NCI-H748 (cell line): Measurements from ENCODE around the gene PTCD3.
A peak's percentile ranks its signal among the peaks of the same experiment; 100 is the strongest.

Experiments used
- DNase-seq: peaks from one replicate; lab custom pipeline; 2025; ENCODE audit not compliant: unreplicated experiment; lab: John Stamatoyannopoulos, UW

Gene PTCD3

DNA sequence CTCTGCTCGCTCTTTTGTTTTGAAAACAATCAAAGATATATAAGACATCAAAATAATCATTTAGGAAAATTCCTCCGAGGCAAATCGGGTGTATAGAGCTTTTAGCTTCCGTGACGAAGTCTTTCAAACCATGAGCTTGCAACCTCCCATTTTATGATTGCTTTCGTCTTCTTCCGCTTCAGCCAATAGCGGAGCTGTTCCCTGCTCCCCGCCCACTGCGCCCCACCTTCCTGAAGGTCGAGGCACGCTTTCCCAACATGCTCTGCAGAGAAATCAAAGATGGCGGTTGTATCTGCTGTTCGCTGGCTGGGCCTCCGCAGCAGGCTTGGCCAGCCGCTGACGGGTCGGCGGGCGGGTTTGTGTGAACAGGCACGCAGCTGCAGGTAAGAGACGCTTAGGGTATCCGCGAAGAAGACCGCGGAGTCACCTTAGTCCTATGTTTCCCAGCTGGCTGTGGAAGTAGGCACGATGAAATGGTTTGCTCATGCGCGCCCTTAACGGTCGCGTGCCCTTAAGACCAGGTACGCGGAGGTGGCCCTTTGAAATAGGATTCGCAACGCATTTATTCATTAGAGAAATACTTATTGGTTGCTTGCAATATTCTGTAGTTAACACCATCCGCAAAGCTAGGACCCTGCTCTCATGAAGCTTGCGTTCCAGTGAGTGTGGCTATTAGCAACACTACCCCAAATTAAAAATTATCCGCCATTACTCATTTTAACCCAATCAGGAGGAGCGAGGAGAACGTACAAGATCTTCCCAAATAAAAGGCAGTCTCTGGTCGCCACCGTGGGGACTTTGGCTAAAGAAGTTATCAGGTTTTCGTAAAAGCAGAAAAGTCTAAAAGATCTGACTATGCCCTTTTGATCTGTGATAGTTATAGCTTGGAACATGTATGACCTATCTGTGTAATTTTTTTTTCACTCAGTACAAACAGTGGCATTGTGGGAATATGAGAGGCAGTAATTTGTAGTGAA is at the start of gene PTCD3:
Gene PTCD3 (plus strand): TSS at position 267 of the 977 bp plus-strand sequence. CDS start 13 bp downstream, at position 280.
- DNase-seq: peak; percentile 93

- DNase-seq: no peak
Observed at GRCh38 chr2:86056590-86057331, 49.3 kb upstream of the PTCD3 start.

DNA sequence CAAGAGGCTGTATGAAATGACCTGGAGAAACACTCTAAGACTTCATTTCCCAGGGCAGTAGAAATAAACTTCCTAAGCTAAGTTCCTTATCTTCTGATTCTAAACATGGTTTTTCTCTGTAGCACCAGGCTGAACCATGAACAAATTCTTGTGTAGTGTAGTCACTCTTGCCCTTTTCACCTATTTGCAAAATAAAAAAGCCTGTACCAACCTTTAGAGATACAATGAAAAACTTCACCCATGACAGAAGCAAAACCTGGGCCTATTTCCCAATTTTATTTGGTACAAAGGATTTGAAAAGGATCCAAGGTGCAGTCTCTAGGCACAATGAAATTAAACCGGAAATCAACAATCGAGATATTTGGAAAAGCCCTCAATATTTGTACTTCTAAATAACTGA is 44.0 kb upstream of the PTCD3 start:
- no peak for DNase-seq

GRCh38 chr2:86064006-86064405 is 42.0 kb upstream of the PTCD3 start:
- DNase-seq: no peak

DNA sequence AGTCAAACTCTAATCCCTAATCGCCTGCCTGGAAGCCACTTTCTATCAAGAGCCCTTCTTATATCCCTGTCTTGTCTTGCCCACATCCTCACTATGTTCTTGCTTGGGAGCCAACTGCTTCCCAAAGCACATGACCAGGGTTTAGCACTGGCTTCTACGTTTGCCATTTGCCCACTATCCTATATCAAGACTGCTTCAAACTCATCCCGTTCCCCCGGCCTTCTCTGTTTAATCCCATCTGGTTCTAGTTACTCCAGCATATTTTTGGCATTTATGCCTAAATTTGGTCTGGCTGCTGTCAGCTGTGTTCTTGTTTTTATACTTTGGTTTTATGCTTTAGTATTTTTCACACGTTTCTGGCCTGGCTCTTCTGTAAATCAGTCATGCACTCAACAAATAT is 40.5 kb upstream of the PTCD3 start:
- no peak for DNase-seq

GRCh38 chr2:86066007-86066578 is 39.9 kb upstream of the PTCD3 start:
- DNase-seq: no peak

DNA sequence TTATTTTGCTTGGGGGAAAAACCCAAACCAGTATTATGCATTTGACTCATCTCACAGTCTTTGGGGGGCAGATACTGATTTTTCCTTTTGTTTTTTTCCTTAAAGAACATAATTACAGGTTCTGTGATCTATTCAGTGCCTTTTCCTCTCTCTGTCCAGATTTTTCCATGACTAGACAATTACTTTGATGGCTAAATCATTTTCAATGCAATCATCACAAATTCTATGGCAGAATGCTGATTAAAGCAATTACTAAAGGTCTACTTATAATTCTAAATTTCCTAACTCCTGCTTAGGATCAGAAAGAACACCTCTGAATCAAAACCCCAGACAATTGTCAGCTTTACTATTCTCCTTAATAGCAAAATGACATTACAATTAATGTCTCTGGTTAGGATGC is 39.1 kb upstream of the PTCD3 start:
- DNase-seq: no peak

GRCh38 chr2:86068136-86068588 is 37.9 kb upstream of the PTCD3 start:
- DNase-seq: no peak

DNA sequence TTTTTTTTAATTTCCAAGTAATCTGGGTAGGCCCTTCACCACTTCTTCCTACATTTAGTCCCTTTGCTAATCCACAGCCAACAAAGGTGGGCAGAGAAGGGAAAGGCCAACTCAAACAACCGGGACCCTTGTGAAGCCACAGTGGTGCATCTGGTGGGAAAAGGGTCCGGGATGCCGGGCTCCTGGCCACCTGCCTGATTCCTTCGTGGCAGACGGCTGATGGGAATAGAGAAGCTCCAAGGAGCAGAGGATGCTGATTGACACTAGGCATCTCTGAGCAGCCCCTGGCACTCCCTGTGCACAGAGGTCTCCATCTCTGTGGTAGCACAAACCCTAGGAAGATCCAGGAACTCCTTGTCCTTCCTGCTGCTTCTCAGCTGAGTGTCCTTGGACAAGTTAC is 37.4 kb upstream of the PTCD3 start:
- no peak for DNase-seq

DNA sequence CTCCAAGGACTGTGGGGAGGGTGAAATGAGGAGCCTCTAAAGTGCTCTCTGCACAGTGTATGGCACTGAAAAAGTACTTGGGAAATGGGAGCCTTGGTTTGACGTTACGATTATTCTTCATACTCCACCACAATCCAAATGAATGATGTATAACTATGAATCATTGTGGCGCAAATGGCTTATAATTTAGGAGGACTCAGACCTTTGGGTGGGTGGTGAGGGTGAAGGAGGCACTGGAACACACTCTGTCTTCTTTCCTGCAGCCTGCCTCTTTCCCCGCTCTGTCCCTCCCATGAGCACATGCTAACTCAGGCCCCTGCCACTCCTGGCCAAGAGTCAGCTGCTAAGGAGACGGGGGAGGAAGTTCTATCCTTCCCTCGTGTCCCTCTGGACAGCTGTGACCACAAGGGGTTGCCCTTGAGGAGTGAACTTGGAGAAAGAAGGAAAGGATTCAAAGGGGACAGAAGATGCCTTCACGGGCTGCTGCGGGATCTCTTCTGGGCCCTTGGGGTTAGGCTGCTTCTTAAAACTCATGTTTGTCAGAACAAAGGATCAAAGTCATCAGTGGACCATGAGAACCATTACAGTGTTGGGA is 36.8 kb upstream of the PTCD3 start:
- DNase-seq: no peak

- no peak for DNase-seq
Observed at GRCh38 chr2:86069783-86070339, 36.2 kb upstream of the PTCD3 start.

DNA sequence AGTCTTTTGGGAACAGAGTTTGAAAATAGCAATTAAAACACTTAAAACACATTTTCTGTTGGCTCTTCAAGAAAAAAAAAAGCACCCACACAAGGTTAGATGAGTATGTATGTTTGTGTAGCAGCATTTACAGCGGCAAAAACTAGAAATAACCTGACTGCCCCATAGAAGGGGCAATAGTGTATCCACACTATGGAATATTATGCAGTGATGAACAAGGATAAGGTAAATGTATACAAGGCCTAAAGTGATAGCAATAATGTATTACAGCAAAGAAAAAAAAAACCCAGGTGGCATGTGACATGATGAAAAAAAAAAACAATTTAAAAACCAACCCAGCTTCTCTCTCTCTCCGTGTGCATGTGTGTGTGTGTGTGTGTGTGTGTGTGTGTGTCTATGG is 35.2 kb upstream of the PTCD3 start:
- no peak for DNase-seq

GRCh38 chr2:86072271-86072858 is 33.7 kb upstream of the PTCD3 start:
- DNase-seq: no peak

DNA sequence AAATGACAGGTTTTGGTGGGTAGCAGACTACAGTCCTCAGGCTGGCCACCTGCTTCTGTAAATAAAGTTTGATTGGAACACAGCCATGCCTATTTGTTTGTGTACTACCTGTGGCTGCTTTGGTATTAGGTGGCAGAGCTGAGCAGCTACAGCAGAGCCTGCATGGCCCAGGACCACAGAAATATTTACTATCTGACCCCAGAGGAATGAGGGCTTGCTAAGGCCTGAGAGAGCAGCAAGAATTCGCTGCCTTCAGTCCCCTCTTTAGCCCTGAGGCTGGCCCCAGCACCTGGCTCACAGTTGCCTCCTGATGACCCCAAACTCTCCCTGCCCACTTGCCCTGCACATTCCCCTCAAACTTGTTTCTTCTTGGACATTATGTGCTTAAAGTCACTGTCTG is 32.8 kb upstream of the PTCD3 start:
- DNase-seq: no peak

GRCh38 chr2:86074256-86074655 is 31.8 kb upstream of the PTCD3 start:
- DNase-seq: no peak

- DNase-seq: no peak
Observed at GRCh38 chr2:86074811-86075210, 31.2 kb upstream of the PTCD3 start.

- DNase-seq: no peak
Observed at GRCh38 chr2:86075886-86076285, 30.1 kb upstream of the PTCD3 start.

GRCh38 chr2:86078774-86079545 is 27.1 kb upstream of the PTCD3 start:
- DNase-seq: no peak

DNA sequence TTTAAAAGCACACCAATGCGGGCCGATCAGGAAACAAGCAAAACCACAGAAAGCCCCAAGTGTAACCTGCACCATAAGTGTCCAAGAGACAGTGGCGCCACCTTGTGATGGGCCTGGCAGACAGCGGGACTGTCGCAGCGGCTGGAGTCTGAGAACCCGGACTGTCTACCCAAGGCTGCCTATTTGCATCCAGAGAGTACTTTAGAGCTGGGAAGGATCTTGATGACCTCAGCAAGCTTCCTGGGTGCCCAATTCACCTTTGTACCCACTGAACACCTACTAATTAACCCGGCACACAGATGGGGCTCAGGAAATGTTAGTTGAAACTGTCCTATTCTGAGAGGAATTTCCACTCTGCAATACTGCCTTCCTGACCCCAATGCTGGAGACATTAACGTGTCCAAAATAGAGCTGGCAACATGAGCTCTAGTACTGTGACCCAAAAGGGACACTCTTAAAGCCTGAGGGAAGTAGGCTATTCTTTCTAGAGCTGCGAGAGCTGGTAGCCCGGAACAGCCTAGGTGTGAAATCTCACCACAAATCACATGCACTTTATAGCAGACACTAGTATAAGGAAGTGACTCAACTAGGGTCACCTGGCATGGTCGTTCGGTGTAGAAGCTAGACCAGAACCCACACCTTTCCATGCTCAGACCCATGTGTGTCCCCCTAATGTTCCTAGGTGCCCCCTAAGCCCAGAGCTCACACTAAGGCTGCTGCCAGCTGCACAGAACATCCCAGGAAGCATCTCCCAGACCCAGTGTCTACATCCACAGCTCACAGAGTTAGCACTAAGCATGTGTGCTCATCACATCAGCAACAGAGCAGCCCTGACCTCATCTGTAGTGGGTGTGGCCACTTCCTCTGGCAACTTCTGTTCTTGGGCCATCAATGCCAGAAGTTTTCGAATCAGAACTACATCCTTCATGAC is 25.8 kb upstream of the PTCD3 start:
- peak; percentile 35 for DNase-seq
